Mucosa of rectum (tissue), 2 donors: ENCODE results near the gene CAMTA1.

Source experiments
- H3K27ac ChIP-seq, 2 donors: one replicate each; pipeline ENCODE4 v1.7.0; 2013; ENCODE audit warnings: inconsistent platforms in 2 of 2, low read depth in 2 of 2, low read length in 2 of 2
- H3K27me3 ChIP-seq, 2 donors: one replicate each; pipeline ENCODE4 v1.7.0; 2013; ENCODE audit warnings: low read length in 2 of 2; ENCODE audit not compliant: control insufficient read depth in 2 of 2, insufficient read depth in 2 of 2
- H3K36me3 ChIP-seq, 2 donors: one replicate each; pipeline ENCODE4 v1.7.0; 2013; ENCODE audit warnings: low read length in 2 of 2; ENCODE audit not compliant: control insufficient read depth in 2 of 2, insufficient read depth in 2 of 2
- H3K4me1 ChIP-seq, 2 donors: one replicate each; pipeline ENCODE4 v1.7.0; 2013; ENCODE audit warnings: low read length in 2 of 2, mild to moderate bottlenecking in 1 of 2; ENCODE audit not compliant: control insufficient read depth in 2 of 2, insufficient read depth in 2 of 2
- H3K4me3 ChIP-seq, 2 donors: one replicate each; pipeline ENCODE4 v1.7.0; 2013; ENCODE audit warnings: low read length in 2 of 2
- H3K9ac ChIP-seq, 2 donors: one replicate each; pipeline ENCODE4 v1.7.0; 2013; ENCODE audit warnings: low read length in 2 of 2, low read depth in 1 of 2, mild to moderate bottlenecking in 1 of 2
- H3K9me3 ChIP-seq, 2 donors: one replicate each; pipeline ENCODE4 v1.7.0; 2013; ENCODE audit warnings: low read length in 2 of 2; ENCODE audit not compliant: control insufficient read depth in 2 of 2
- donor health status: healthy.
- donor health status: Normal muscosa, but diverticular disease.

The CAMTA1 gene

DNA sequence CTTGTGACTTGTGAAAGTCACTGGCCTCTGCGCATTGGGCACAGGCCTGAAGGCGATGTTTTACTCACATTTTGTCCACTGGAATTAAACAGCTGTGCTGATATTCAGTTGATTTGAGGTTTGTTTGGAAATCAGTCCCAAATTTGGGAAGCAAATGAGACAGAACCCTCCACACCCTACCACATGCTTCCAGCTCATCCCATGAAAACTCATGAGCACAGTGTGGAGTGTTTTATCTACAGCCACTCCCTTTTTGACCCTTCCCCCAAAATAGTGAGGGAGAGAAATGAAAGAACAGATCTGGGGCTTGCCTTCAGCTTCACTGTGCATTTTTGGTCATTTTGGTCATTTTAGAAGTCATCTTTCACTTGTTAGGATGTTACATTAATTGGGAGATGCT is 101.3 kb downstream of the CAMTA1 start:
- no peaks in the 10 kb centered on the region for H3K9me3 ChIP-seq
- no peaks in the 10 kb centered on the region for H3K27me3 ChIP-seq
- H3K4me3 ChIP-seq, result no peak overlapping the region
- H3K36me3 ChIP-seq, result peaks cover 0 to 2% of the 10 kb centered on the region in 2 donors
- no peak overlapping the region for H3K27ac ChIP-seq
- H3K4me1 ChIP-seq, result peaks cover 3 to 4% of the 10 kb centered on the region in 2 donors
- no peak overlapping the region for H3K9ac ChIP-seq

DNA sequence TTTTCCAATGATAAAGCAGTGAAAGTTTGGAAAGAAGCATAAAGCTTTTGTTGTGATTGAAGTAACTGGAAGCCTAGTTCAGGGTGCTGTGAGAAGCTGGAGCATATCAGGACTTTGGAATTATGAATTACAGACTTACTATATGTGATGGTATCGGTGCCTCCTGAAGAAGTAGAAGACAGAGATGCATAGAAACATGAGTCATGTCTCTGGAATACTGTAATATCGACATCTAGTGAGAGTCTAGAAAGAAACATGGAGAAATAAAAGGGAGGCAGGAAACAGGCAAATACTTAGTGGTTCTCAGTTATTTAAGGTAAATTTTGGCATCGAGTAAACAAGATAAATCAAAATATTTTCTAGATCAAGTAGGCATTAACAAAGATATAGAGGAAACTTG is 103.0 kb downstream of the CAMTA1 start:
- Histone ChIP-seq H3K4me1 (peaks cover 3 to 4% of the 10 kb centered on the region in 2 donors), H3K9me3 (no peaks in the 10 kb centered on the region), H3K27ac (no peak overlapping the region), H3K9ac (no peak overlapping the region), H3K4me3 (no peak overlapping the region), H3K36me3 (peaks cover 0 to 2% of the 10 kb centered on the region in 2 donors), H3K27me3 (no peaks in the 10 kb centered on the region)

DNA sequence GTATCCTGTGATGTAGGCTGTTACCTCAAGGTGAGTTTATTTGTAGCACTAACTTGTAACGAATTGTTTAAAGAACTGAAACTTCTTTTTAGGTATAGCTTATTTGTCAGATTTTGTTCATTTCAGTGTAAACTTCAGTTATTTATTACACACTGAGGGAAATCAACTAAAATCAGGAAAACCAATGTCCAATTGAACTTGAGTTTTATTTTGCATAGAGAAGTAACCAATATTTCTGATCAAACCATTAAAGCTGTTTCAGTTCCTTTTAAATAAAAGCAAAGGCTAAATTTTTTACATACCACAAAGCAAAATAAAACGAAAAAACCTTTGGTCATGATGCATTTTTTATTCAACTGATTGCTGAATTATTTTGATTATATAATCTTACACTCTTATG is 103.6 kb downstream of the CAMTA1 start:
- no peak overlapping the region for H3K27ac ChIP-seq
- H3K36me3 ChIP-seq, result peaks cover 0 to 2% of the 10 kb centered on the region in 2 donors
- H3K4me1 ChIP-seq, result peaks cover 3 to 4% of the 10 kb centered on the region in 2 donors
- H3K9me3 ChIP-seq, result no peaks in the 10 kb centered on the region
- no peak overlapping the region for H3K4me3 ChIP-seq
- H3K9ac ChIP-seq, result no peak overlapping the region
- H3K27me3 ChIP-seq, result no peaks in the 10 kb centered on the region

DNA sequence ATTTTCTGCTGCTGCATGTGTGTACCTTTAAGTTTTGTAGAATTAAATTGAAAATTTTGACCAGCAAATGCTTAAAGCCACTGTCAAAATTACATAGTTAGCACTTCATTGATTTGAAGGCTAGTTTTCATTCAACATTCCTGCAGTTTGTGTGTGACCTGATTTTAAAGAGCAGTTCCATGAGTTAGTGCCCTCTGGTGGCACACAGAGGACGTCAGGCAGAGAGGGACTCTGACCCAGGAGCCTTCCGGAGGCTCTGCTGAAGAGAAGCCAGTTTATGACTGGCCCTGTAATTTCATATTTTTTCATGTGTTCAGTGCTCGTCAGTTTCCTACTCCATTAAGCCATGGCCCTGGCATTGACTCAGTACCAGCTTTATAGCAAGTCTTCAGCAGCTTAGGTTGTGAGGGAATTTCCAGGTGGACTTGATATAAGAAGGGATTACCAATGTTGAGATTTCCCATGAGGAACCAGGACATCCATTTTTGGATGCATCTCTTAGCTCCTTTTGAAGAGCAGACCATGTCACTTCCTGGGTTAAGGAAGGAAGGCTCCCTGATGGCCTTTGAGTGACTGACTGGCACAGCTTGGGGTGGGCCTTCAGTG is 104.7 kb downstream of the CAMTA1 start:
- Histone ChIP-seq H3K9me3 (no peaks in the 10 kb centered on the region), H3K4me3 (no peak overlapping the region), H3K27ac (no peak overlapping the region), H3K27me3 (no peaks in the 10 kb centered on the region), H3K4me1 (peaks cover 3 to 4% of the 10 kb centered on the region in 2 donors), H3K9ac (no peak overlapping the region), H3K36me3 (peaks cover 0 to 2% of the 10 kb centered on the region in 2 donors)

DNA sequence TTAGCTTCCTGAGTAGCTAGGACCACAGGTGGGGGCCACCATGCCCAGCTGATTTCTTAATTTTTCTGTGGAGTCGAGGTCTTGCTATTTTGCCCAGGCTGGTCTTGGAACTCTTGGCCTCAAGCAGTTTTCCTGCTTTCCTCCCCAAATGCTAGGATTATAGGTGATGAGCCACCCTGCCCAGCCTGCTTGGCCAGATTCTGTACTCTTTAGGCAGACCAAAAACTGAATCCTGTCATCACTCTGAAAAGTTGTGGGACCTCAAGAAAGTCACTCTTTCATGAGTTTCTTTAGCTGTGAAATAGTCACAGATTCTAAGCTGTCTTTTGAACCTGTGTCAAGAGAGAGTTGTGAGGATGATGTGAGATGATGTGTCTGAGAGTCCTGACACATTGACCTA is 105.4 kb downstream of the CAMTA1 start:
- H3K27me3 ChIP-seq, result no peaks in the 10 kb centered on the region
- peaks cover 0 to 2% of the 10 kb centered on the region in 2 donors for H3K36me3 ChIP-seq
- peaks cover 3 to 4% of the 10 kb centered on the region in 2 donors for H3K4me1 ChIP-seq
- H3K27ac ChIP-seq, result no peak overlapping the region
- H3K9ac ChIP-seq, result no peak overlapping the region
- no peak overlapping the region for H3K4me3 ChIP-seq
- H3K9me3 ChIP-seq, result no peaks in the 10 kb centered on the region

DNA sequence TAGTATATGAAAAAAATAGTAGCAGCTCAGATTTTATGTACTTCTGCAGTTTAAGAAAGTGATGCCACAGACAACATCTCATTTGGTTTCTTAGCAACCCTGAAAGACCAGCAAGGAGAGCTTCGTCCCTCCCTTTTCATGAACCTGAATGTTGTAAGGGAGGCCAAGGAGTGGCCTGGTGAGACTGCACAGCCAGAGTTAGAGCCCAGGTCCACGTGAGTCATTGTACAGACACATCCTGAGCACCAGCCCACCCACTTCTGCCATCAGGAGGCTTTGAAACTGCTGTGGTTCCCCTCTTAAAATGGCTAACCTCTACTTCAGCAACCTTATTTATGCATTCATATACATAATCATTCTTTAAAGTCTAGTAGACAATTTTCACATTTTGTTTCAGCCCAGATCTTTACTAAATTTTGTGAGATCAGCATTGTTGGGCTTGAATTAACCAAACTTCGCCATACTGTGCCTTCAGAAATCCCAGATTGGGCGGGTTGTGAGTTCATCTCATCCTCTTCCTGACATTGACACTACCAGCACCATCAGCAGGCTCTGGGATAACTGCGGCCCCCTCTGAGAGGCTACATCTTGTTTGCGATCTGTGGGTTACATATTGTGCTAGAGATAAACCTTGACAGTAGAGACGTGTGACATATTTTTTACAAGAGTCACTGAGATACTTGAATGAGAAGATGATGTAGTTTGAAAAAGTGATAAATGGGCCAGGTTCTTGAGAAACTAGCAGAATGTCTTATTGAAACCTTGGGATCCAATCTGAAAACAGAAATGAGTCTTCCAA is 106.7 kb downstream of the CAMTA1 start:
- peaks cover 0 to 2% of the 10 kb centered on the region in 2 donors for H3K36me3 ChIP-seq
- no peak overlapping the region for H3K4me3 ChIP-seq
- H3K9me3 ChIP-seq, result no peaks in the 10 kb centered on the region
- H3K27me3 ChIP-seq, result no peaks in the 10 kb centered on the region
- H3K27ac ChIP-seq, result no peak overlapping the region
- H3K4me1 ChIP-seq, result peaks cover 3 to 4% of the 10 kb centered on the region in 2 donors
- no peak overlapping the region for H3K9ac ChIP-seq

DNA sequence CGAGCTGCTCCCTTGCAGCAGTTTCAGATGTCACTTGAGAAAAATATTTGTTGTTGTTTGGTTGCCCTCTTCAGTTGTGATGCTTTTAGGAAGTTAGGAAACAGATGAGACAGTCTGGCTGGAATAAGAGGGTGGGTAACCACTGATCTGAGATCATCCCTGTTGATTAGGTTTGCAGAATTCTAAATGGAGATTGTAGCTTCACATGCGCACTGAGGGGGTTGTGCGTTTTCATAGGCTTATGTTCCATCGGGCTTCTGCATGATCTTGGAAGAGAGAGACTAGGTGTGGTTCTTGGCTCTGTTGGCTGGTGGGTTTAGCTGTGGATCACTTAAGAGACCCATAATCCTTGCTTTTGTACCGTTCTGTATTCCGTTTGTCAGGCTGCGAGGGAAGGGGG is 108.1 kb downstream of the CAMTA1 start:
- Histone ChIP-seq H3K4me1 (peaks cover 3 to 4% of the 10 kb centered on the region in 2 donors), H3K4me3 (no peak overlapping the region), H3K27ac (no peak overlapping the region), H3K9ac (no peak overlapping the region), H3K36me3 (no peaks in the 10 kb centered on the region), H3K27me3 (no peaks in the 10 kb centered on the region), H3K9me3 (no peaks in the 10 kb centered on the region)

DNA sequence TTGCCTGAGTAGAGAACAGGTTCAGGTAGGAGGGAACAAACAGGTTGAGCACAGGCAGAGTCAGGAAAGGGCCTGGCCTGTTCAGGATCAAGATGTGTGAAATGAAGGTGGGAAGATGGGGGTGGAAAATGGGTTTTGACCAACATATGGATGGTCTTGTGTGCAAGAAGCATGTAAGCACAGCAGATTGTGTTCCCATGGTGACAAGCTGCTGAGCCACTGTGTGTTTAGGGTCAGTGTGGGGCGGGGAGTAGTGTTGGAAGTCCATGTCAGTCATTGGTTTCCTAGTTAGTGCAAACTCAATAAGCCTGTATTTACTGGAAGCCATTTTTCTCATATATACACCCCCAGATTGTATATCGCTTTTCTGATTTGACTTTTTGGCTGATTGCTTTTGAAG is 111.9 kb downstream of the CAMTA1 start:
- no peak overlapping the region for H3K9ac ChIP-seq
- H3K4me3 ChIP-seq, result no peak overlapping the region
- no peak overlapping the region for H3K27ac ChIP-seq
- H3K4me1 ChIP-seq, result peaks cover 4 to 12% of the 10 kb centered on the region in 2 donors
- no peaks in the 10 kb centered on the region for H3K36me3 ChIP-seq
- no peaks in the 10 kb centered on the region for H3K9me3 ChIP-seq
- no peaks in the 10 kb centered on the region for H3K27me3 ChIP-seq

DNA sequence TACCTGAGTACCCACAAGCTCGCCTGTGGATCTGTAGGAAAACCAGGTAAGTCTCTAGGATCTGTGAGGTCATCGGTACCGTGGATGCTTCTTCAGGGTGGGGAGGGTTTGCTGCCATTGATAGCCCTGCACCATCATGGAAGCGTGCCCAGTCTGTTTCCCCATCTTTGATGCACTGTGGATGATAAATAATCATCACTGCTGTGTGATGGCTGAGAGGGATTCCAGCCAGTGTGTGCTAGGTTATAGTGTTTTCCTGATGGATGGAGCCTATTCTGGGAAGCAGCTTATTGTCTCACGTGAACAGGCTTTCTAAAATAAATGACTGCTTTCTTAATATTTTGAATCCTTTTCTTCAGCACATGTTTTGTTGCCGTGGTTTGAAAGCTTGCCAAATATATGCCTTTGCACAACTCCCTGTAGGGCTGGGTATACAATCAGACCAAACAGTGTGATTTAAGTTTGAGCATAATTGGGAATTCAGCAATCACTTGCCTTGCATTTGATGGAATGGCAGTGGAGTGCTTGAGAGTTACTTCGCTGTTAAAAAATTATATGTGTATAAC is 113.8 kb downstream of the CAMTA1 start:
- Histone ChIP-seq H3K9me3 (no peaks in the 10 kb centered on the region), H3K27ac (peak overlapping the region; percentile 49 to 54), H3K4me3 (peak overlapping the region in 1 of 2 donors; percentile 14), H3K9ac (no peak overlapping the region), H3K36me3 (no peaks in the 10 kb centered on the region), H3K4me1 (peaks cover 4 to 12% of the 10 kb centered on the region in 2 donors), H3K27me3 (no peaks in the 10 kb centered on the region)

DNA sequence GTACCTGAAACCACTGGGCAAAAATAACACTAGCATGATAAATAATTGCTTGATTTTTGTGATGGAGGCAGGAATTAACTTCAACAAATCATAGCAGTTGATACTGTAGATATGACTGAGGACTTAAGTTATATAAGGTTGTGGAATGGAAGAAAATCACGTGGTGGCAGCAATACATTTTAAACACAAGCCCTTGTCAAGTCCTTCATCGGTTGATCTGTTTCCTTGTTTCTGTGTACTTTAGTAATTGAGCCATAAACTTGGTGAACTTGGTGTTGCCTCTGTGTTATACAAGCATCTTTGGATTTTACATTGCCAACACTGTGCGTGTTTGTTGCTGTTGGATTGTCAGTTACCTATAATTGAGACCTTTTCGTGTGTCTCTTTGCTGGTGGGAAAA is 114.4 kb downstream of the CAMTA1 start:
- H3K27me3 ChIP-seq, result no peaks in the 10 kb centered on the region
- no peak overlapping the region for H3K9ac ChIP-seq
- H3K36me3 ChIP-seq, result no peaks in the 10 kb centered on the region
- H3K4me1 ChIP-seq, result peaks cover 4 to 12% of the 10 kb centered on the region in 2 donors
- peak overlapping the region in 1 of 2 donors; percentile 14 for H3K4me3 ChIP-seq
- H3K9me3 ChIP-seq, result no peaks in the 10 kb centered on the region
- H3K27ac ChIP-seq, result peak overlapping the region; percentile 49 to 54
